GM12878 (cell line): ENCODE data around the gene F13A1. TPM values are rescaled to one million over a fixed set of nuclear protein-coding genes. Genes with fewer than 3 reads are reported as not detected.

Experiments
- ATAC-seq: fragments of 200-7000 bp; cut with Tn5 transposase; 3 replicates; pipeline ENCODE4 v1.9.1; 2020; ENCODE audit warnings: mild to moderate bottlenecking, moderate library complexity
- BruUV-seq: library from RNA; stranded (reverse); fragments of 400-500 nt; replicated peaks from 2 replicates; lab custom pipeline; 2021; lab: Mats Ljungman, UMichigan
- CTCF ChIA-PET: fragments of 300-600 bp; sonication (Branson Sonifier 250); formaldehyde crosslinking; extraction: SDS; loops from one replicate; lab custom pipeline; 2021; ENCODE audit warnings: inconsistent platforms; lab: Yijun Ruan, JAX
- POLR2A ChIA-PET: fragments of 350-600 bp; formaldehyde crosslinking; extraction: SDS; loops from one replicate; lab custom pipeline; 2021; ENCODE audit warnings: inconsistent platforms; lab: Charles Lee
- RAD21 ChIA-PET: fragments of 300-600 bp; sonication (Branson Sonifier 250); formaldehyde crosslinking; loops from one replicate; lab custom pipeline; 2023; ENCODE audit warnings: antibody characterized with exemption; ENCODE audit not compliant: unreplicated experiment; lab: Charles Lee
- SMC1A ChIA-PET: fragments of 300-600 bp; sonication (Branson Sonifier 250); formaldehyde crosslinking; loops from one replicate; lab custom pipeline; 2023; ENCODE audit not compliant: unreplicated experiment, uncharacterized antibody; lab: Charles Lee
- DNase-seq: peaks from one replicate; pipeline ENCODE4 v3.0.0-alpha.2; 2011; ENCODE audit warnings: low read depth, low spot score
- FAIRE-seq: peaks from 3 replicates; lab custom pipeline; 2011; peaks lifted over from hg19 to GRCh38; lab: Jason Lieb, UNC
- H2AFZ ChIP-seq: 2 replicates; pipeline ENCODE4 v1.6.0; 2011; ENCODE audit warnings: low read depth, low read length, control low read depth; ENCODE audit not compliant: control insufficient read depth
- H3K27ac ChIP-seq: 2 replicates; pipeline ENCODE4 v1.5.1; 2011; ENCODE audit warnings: control low read depth; ENCODE audit not compliant: control insufficient read depth, insufficient read depth
- H3K27me3 ChIP-seq, 2 experiments: replicated peaks in 1 of 2; 2 replicates each; pipeline versions ENCODE4 v1.6.0 to v1.6.1; 2011; ENCODE audit warnings: low read length in 1 of 2; ENCODE audit not compliant: control insufficient read depth in 2 of 2, insufficient read depth in 2 of 2
- H3K36me3 ChIP-seq, 2 experiments: 2 replicates each; pipeline ENCODE4 v1.5.1; 2011; ENCODE audit warnings: low read length in 1 of 2; ENCODE audit not compliant: control insufficient read depth in 2 of 2, insufficient read depth in 2 of 2
- H3K4me1 ChIP-seq: 2 replicates; pipeline ENCODE4 v1.6.1; 2011; ENCODE audit warnings: mild to moderate bottlenecking, low read length, moderate library complexity, mixed read lengths; ENCODE audit not compliant: control insufficient read depth, insufficient read depth
- H3K4me2 ChIP-seq: 2 replicates; pipeline ENCODE4 v1.6.0; 2011; ENCODE audit warnings: control low read depth; ENCODE audit not compliant: control insufficient read depth, insufficient read depth
- H3K4me3 ChIP-seq: fragments of 200-600 bp; sonication (generic); 2 replicates; pipeline ENCODE4 v1.5.1; 2016
- H3K79me2 ChIP-seq: 2 replicates; pipeline ENCODE4 v1.6.0; 2011; ENCODE audit warnings: low read length; ENCODE audit not compliant: control insufficient read depth, insufficient read depth
- H3K9ac ChIP-seq: 2 replicates; pipeline ENCODE4 v1.8.0; 2011; ENCODE audit warnings: low read length, control low read depth, mixed read lengths; ENCODE audit not compliant: control insufficient read depth, insufficient read depth
- H3K9me3 ChIP-seq: replicated peaks from 3 replicates; pipeline ENCODE4 v1.5.1; 2011; ENCODE audit warnings: mild to moderate bottlenecking, low read length; ENCODE audit not compliant: control insufficient read depth, insufficient read depth
- H4K20me1 ChIP-seq: 2 replicates; pipeline ENCODE4 v1.6.0; 2011; ENCODE audit not compliant: control insufficient read depth, insufficient read depth
- CBX3 ChIP-seq: fragments of 200-600 bp; sonication (generic); IDR thresholded peaks from 2 replicates; pipeline ENCODE4 v1.6.1; 2016; ENCODE audit warnings: low read depth, borderline replicate concordance
- CEBPZ ChIP-seq: fragments of 150-350 bp; IDR thresholded peaks from 2 replicates; pipeline ENCODE4 v1.6.1; 2016; ENCODE audit warnings: low read depth, low read length
- CHD4 ChIP-seq: fragments of 200-600 bp; sonication (generic); IDR thresholded peaks from 2 replicates; pipeline ENCODE4 v1.6.1; 2016; ENCODE audit warnings: mild to moderate bottlenecking
- CREB1 ChIP-seq: IDR thresholded peaks from 2 replicates; pipeline ENCODE4 v1.6.1; 2012; ENCODE audit warnings: low read depth, mild to moderate bottlenecking, inconsistent platforms
- ESRRA ChIP-seq: IDR thresholded peaks from 2 replicates; pipeline ENCODE4 v1.6.1; 2012; ENCODE audit warnings: mild to moderate bottlenecking, low read length, improper control_type of control experiment
- FOS ChIP-seq: IDR thresholded peaks from 3 replicates; pipeline ENCODE4 v1.6.1; 2011; ENCODE audit warnings: borderline replicate concordance; ENCODE audit not compliant: insufficient read length; ENCODE audit errors: extremely low read depth
- FOXM1 ChIP-seq: IDR thresholded peaks from 2 replicates; pipeline ENCODE4 v1.6.1; 2012; ENCODE audit warnings: low read depth, mild to moderate bottlenecking, inconsistent platforms, low read length, moderate library complexity
- GABPA ChIP-seq: IDR thresholded peaks from 2 replicates; pipeline ENCODE4 v1.6.1; 2014; ENCODE audit warnings: antibody characterized with exemption, low read depth, mild to moderate bottlenecking, inconsistent platforms
- IRF4 ChIP-seq: IDR thresholded peaks from 2 replicates; pipeline ENCODE4 v1.6.1; 2011; ENCODE audit warnings: low read depth, low read length
- NR2C1 ChIP-seq: fragments of 450-650 bp; IDR thresholded peaks from 2 replicates; pipeline ENCODE4 v1.6.1; 2017; ENCODE audit warnings: antibody characterized with exemption, mild to moderate bottlenecking, moderate library complexity
- SPI1 ChIP-seq: IDR thresholded peaks from 2 replicates; pipeline ENCODE4 v1.6.1; 2011; ENCODE audit warnings: low read depth, mild to moderate bottlenecking, low read length, moderate library complexity, borderline replicate concordance; ENCODE audit not compliant: insufficient read depth
- TBL1XR1 ChIP-seq: IDR thresholded peaks from 2 replicates; pipeline ENCODE4 v1.6.1; 2012; ENCODE audit warnings: low read depth, low read length, improper control_type of control experiment
- YY1 ChIP-seq: IDR thresholded peaks from 2 replicates; pipeline ENCODE4 v1.6.1; 2011; ENCODE audit warnings: low read depth, mild to moderate bottlenecking, low read length
- WGBS: methylation state at CpG from one replicate; pipeline ENCODE4 v1.1.6; 2016; ENCODE audit warnings: low lambda C conversion rate; ENCODE audit not compliant: insufficient replicate concordance, insufficient coverage; ENCODE audit errors: missing lambda C conversion rate; 5-methylcytosine and 5-hydroxymethylcytosine counted together
- in situ Hi-C: fragments of 300-500 bp; cut with MboI; formaldehyde crosslinking; loops from 9 replicates; pipeline ENCODE4 v1.14.3; 2018; ENCODE audit warnings: mixed read lengths
- intact Hi-C: fragments of 100-400 bp; cut with micrococcal nuclease; formaldehyde crosslinking; loops from one replicate; pipeline ENCODE4 v1.14.2; 2022; ENCODE audit not compliant: unreplicated experiment
- polyA plus RNA-seq, 11 experiments: library from polyadenylated mRNA; depleted of rRNA in 4 of 11; unstranded in 6 of 11; stranded (reverse) in 5 of 11; fragments of >200 nt; fragmentation: Nextera tagmentation in 4 of 11; fragmentation: Illumina TruSeq in 1 of 11; extraction: Ambion mirVana in 4 of 11; extraction: Trizol in 1 of 11; gene quantifications; 1 replicate in 1 of 11; 2 replicates in 10 of 11; pipeline versions ENCODE4 v1.2.1 to v1.2.3, GENCODE V29; 2011 to 2016; ENCODE audit warnings: inconsistent platforms in 2 of 11, missing spikeins in 2 of 11, low read depth in 1 of 11
- total RNA-seq, 4 experiments: library from RNA; depleted of rRNA in 3 of 4; stranded (reverse); fragments of >200 nt in 3 of 4; fragmentation: Illumina TruSeq in 1 of 4; extraction: Trizol in 1 of 4; gene quantifications; 2 replicates each; pipeline versions ENCODE4 v1.2.1 to v1.2.3, GENCODE V29; 2013 to 2021
- TF ChIP-seq, protein P1 (sequence below): IDR thresholded peaks from 2 replicates; pipeline ENCODE4 v1.6.1; 2012; ENCODE audit warnings: low read depth, low read length, improper control_type of control experiment
- TF ChIP-seq, protein P2 (sequence below): fragments of 450-650 bp; formaldehyde crosslinking; IDR thresholded peaks from 2 replicates; pipeline ENCODE4 v1.4.0; 2022; ENCODE audit warnings: mild to moderate bottlenecking, moderate library complexity

The F13A1 gene
- total and polyA plus RNA-seq, 10 of the 15 experiments (the other 5 are each of a cell fraction or from before 2014, with no cell fraction given) = 0.48 to 1.8 (median 1.0) TPM

DNA sequence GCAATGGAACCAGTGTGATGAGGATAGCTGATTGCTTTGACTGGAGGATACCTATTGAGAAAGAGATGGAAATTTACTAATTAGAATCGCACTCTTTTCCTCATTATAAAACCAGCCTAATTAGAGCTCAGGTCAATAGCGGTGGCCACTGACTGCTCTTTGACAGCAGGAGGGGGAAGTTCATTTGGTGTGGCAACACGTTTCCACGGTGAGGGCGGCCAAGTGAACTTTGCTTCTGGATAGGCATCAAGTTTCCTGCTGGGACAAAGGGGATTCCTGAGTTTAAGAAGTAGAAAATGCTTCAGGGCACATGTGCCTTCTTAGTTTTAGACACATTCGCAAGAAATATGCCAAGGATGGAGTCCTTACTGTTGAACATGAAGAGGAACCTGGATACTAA is 168.4 kb downstream of the F13A1 start:
- Histone ChIP-seq H3K4me3 (no peak overlapping the region), H3K27ac (no peak overlapping the region), H3K79me2 (no peaks in the 10 kb centered on the region), H3K36me3 (no peaks in the 10 kb centered on the region), H2AFZ (no peak overlapping the region), H3K9me3 (no peaks in the 10 kb centered on the region), H3K4me1 (no peaks in the 10 kb centered on the region), H3K27me3 (no peaks in the 10 kb centered on the region), H3K9ac (no peak overlapping the region), H4K20me1 (no peaks in the 10 kb centered on the region), H3K4me2 (no peak overlapping the region)
- RAD21 ChIA-PET = no interaction called here
- intact Hi-C loops = no loop called here
- no peak for DNase-seq
- CTCF ChIA-PET = interaction anchor here (0.8 kb wide), 1 partner anchor 33 kb away, joined by 3 read pairs; no protein-coding TSS in a partner anchor
- TF ChIP-seq, protein P1, sequence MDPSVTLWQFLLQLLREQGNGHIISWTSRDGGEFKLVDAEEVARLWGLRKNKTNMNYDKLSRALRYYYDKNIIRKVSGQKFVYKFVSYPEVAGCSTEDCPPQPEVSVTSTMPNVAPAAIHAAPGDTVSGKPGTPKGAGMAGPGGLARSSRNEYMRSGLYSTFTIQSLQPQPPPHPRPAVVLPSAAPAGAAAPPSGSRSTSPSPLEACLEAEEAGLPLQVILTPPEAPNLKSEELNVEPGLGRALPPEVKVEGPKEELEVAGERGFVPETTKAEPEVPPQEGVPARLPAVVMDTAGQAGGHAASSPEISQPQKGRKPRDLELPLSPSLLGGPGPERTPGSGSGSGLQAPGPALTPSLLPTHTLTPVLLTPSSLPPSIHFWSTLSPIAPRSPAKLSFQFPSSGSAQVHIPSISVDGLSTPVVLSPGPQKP = no peak
- TF ChIP-seq CREB1 (no peak), FOS (no peak), ESRRA (no peak), TBL1XR1 (no peak), GABPA (no peak), IRF4 (no peak), CEBPZ (no peak), SPI1 (no peak), FOXM1 (no peak), YY1 (no peak), CBX3 (no peak), CHD4 (no peak), NR2C1 (no peak)
- TF ChIP-seq, protein P2, sequence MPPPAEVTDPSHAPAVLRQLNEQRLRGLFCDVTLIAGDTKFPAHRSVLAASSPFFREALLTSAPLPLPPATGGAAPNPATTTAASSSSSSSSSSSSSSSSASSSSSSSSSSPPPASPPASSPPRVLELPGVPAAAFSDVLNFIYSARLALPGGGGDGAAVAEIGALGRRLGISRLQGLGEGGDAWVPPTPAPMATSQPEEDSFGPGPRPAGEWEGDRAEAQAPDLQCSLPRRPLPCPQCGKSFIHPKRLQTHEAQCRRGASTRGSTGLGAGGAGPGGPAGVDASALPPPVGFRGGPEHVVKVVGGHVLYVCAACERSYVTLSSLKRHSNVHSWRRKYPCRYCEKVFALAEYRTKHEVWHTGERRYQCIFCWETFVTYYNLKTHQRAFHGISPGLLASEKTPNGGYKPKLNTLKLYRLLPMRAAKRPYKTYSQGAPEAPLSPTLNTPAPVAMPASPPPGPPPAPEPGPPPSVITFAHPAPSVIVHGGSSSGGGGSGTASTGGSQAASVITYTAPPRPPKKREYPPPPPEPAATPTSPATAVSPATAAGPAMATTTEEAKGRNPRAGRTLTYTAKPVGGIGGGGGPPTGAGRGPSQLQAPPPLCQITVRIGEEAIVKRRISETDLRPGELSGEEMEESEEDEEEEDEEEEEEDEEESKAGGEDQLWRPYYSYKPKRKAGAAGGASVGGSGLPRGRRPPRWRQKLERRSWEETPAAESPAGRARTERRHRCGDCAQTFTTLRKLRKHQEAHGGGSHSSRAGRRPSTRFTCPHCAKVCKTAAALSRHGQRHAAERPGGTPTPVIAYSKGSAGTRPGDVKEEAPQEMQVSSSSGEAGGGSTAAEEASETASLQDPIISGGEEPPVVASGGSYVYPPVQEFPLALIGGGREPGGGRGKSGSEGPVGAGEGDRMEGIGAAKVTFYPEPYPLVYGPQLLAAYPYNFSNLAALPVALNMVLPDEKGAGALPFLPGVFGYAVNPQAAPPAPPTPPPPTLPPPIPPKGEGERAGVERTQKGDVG (CRISPR knock-in tag) = no peak
- ATAC-seq = no peak
- SMC1A ChIA-PET = interaction anchor here (0.6 to 1.3 kb wide), 2 partner anchors 20 to 166 kb away, joined by 3 to 4 read pairs; no protein-coding TSS in a partner anchor
- in situ Hi-C loops = no loop called here
- WGBS = 57% methylated on average over 6 of the region's 6 CpGs
- POLR2A ChIA-PET = no interaction called here
- no TSS peak for BruUV-seq
- no peak for FAIRE-seq
